H1 (cell line): ENCODE measurements around the gene NELFCD. TPM values are rescaled to one million over a fixed set of nuclear protein-coding genes. Genes with fewer than 3 reads are reported as not detected.

ENCODE experiments used
- CTCF ChIA-PET: fragments of 300-600 bp; sonication (Branson Sonifier 250); formaldehyde crosslinking; loops from one replicate; lab custom pipeline; 2021; ENCODE audit not compliant: partially characterized antibody; lab: Charles Lee
- POLR2A ChIA-PET: fragments of 300-600 bp; sonication (Branson Sonifier 250); formaldehyde crosslinking; loops from one replicate; lab custom pipeline; 2021; ENCODE audit warnings: inconsistent platforms; ENCODE audit not compliant: partially characterized antibody; lab: Charles Lee
- DNase-seq, 2 experiments: peaks; one replicate each; pipeline versions ENCODE4 v3.0.0 to v3.0.0-alpha.2; 2010 to 2022; ENCODE audit warnings: low spot score in 2 of 2, low read depth in 1 of 2, mixed read lengths in 1 of 2
- FAIRE-seq: peaks from 2 replicates; lab custom pipeline; 2011; peaks lifted over from hg19 to GRCh38; lab: Jason Lieb, UNC
- H2AFZ ChIP-seq: 2 replicates; pipeline ENCODE4 v1.8.1; 2012; ENCODE audit warnings: low read length, inconsistent platforms
- H2AK5ac ChIP-seq: 2 replicates; pipeline ENCODE4 v1.6.1; 2013; ENCODE audit warnings: low read depth, low read length
- H2BK120ac ChIP-seq: replicated peaks from 2 replicates; pipeline ENCODE3; 2013; ENCODE audit warnings: low read depth, low read length, inconsistent platforms
- H2BK12ac ChIP-seq: 2 replicates; pipeline ENCODE4 v1.6.1; 2013; ENCODE audit warnings: low read depth, low read length
- H2BK15ac ChIP-seq: 2 replicates; pipeline ENCODE4 v1.6.1; 2013; ENCODE audit warnings: low read length
- H2BK20ac ChIP-seq: 2 replicates; pipeline ENCODE4 v1.6.1; 2013; ENCODE audit warnings: low read length
- H2BK5ac ChIP-seq: 2 replicates; pipeline ENCODE4 v1.6.1; 2013; ENCODE audit warnings: low read depth, low read length
- H3K14ac ChIP-seq: 2 replicates; pipeline ENCODE4 v1.6.1; 2013; ENCODE audit warnings: inconsistent platforms; ENCODE audit not compliant: insufficient read length
- H3K18ac ChIP-seq: 2 replicates; pipeline ENCODE4 v1.6.1; 2013; ENCODE audit warnings: low read length; ENCODE audit errors: extremely low read depth
- H3K23ac ChIP-seq: 2 replicates; pipeline ENCODE4 v1.6.1; 2013; ENCODE audit warnings: inconsistent platforms; ENCODE audit not compliant: insufficient read length
- H3K23me2 ChIP-seq: 2 replicates; pipeline ENCODE4 v1.6.1; 2013; ENCODE audit warnings: low read depth, low read length
- H3K27ac ChIP-seq: 2 replicates; pipeline ENCODE4 v1.6.1; 2011; ENCODE audit warnings: low read depth, low read length, inconsistent platforms
- H3K27me3 ChIP-seq, 4 experiments: replicated peaks in 1 of 4; 1 replicate in 1 of 4; 2 replicates in 3 of 4; pipeline versions ENCODE4 v1.6.1 to v1.8.1; 2011 to 2013; ENCODE audit warnings: low read length in 3 of 4, mild to moderate bottlenecking in 3 of 4, inconsistent platforms in 2 of 4, mixed read lengths in 2 of 4, moderate library complexity in 1 of 4; ENCODE audit not compliant: control insufficient read depth in 3 of 4, insufficient read depth in 3 of 4; ENCODE audit errors: extremely low read depth in 1 of 4
- H3K36me3 ChIP-seq, 4 experiments: 2 replicates each; pipeline versions ENCODE4 v1.6.1 to v1.8.1; 2011 to 2013; ENCODE audit warnings: mild to moderate bottlenecking in 4 of 4, low read length in 3 of 4, moderate library complexity in 2 of 4, control low read depth in 1 of 4, inconsistent platforms in 1 of 4; ENCODE audit not compliant: insufficient read depth in 4 of 4, control insufficient read depth in 2 of 4
- H3K4ac ChIP-seq: replicated peaks from 2 replicates; pipeline ENCODE3; 2013; ENCODE audit warnings: low read length, low read depth, mixed read lengths, inconsistent platforms; ENCODE audit not compliant: insufficient read length
- H3K4me1 ChIP-seq, 4 experiments: replicated peaks in 1 of 4; 1 replicate in 1 of 4; 2 replicates in 3 of 4; pipeline versions ENCODE4 v1.6.1 to v1.8.1; 2011 to 2013; ENCODE audit warnings: low read length in 3 of 4, inconsistent platforms in 2 of 4, mixed read lengths in 1 of 4; ENCODE audit not compliant: insufficient read depth in 4 of 4, control insufficient read depth in 3 of 4
- H3K4me2 ChIP-seq, 2 experiments: 2 replicates each; pipeline versions ENCODE4 v1.6.1 to v1.8.1; 2011 to 2013; ENCODE audit warnings: low read depth in 2 of 2, low read length in 2 of 2, control low read depth in 1 of 2, inconsistent platforms in 1 of 2, mild to moderate bottlenecking in 1 of 2; ENCODE audit not compliant: insufficient read depth in 1 of 2
- H3K4me3 ChIP-seq, 4 experiments: fragments of 200-600, 300-600 bp in 1 of 4; sonication (generic), shearing (Covaris generic), sonication (Bioruptor Twin) in 1 of 4; 2 replicates each; pipeline versions ENCODE4 v1.5.1 to v1.8.1; 2011 to 2016; ENCODE audit warnings: low read length in 4 of 4, low read depth in 3 of 4, control low read depth in 2 of 4, inconsistent platforms in 2 of 4, mild to moderate bottlenecking in 2 of 4, mixed read lengths in 1 of 4, moderate library complexity in 1 of 4; ENCODE audit not compliant: insufficient read depth in 2 of 4; ENCODE audit errors: extremely low read depth in 1 of 4
- H3K56ac ChIP-seq: replicated peaks from 2 replicates; pipeline ENCODE3; 2013; ENCODE audit warnings: low read depth, mild to moderate bottlenecking, mixed read lengths, low read length, inconsistent platforms; ENCODE audit not compliant: insufficient read length
- H3K79me1 ChIP-seq: 2 replicates; pipeline ENCODE4 v1.6.1; 2013; ENCODE audit warnings: low read depth, low read length, control low read depth
- H3K79me2 ChIP-seq, 2 experiments: 2 replicates each; pipeline versions ENCODE4 v1.6.1 to v1.8.1; 2012 to 2013; ENCODE audit warnings: low read length in 2 of 2, mild to moderate bottlenecking in 2 of 2, inconsistent platforms in 1 of 2; ENCODE audit not compliant: insufficient read depth in 2 of 2, control insufficient read depth in 1 of 2
- H3K9ac ChIP-seq, 4 experiments: replicated peaks in 1 of 4; 1 replicate in 1 of 4; 2 replicates in 3 of 4; pipeline versions ENCODE4 v1.6.1 to v1.8.1; 2011 to 2013; ENCODE audit warnings: low read depth in 3 of 4, low read length in 3 of 4, control low read depth in 2 of 4, mild to moderate bottlenecking in 2 of 4, moderate library complexity in 2 of 4, inconsistent platforms in 1 of 4; ENCODE audit errors: extremely low read depth in 1 of 4
- H3K9me3 ChIP-seq, 2 experiments: 2 replicates each; pipeline versions ENCODE4 v1.6.1 to v1.8.1; 2012 to 2013; ENCODE audit warnings: mild to moderate bottlenecking in 2 of 2, moderate library complexity in 2 of 2, control low read depth in 1 of 2, inconsistent platforms in 1 of 2, low read depth in 1 of 2, low read length in 1 of 2, mixed read lengths in 1 of 2; ENCODE audit not compliant: insufficient read depth in 2 of 2
- H4K20me1 ChIP-seq, 2 experiments: replicated peaks in 1 of 2; 2 replicates each; pipeline versions ENCODE3 to v1.8.1; 2011 to 2013; ENCODE audit warnings: inconsistent platforms in 2 of 2, low read length in 2 of 2, mild to moderate bottlenecking in 1 of 2; ENCODE audit not compliant: insufficient read depth in 2 of 2, control insufficient read depth in 1 of 2
- H4K5ac ChIP-seq: 2 replicates; pipeline ENCODE4 v1.6.1; 2013; ENCODE audit warnings: low read length, low read depth, mixed read lengths, inconsistent platforms; ENCODE audit not compliant: insufficient read length
- H4K8ac ChIP-seq: 2 replicates; pipeline ENCODE4 v1.8.0; 2013; ENCODE audit warnings: mild to moderate bottlenecking, moderate library complexity, low read length, inconsistent platforms; ENCODE audit not compliant: insufficient read depth; ENCODE audit errors: extremely low read depth
- H4K91ac ChIP-seq: replicated peaks from 2 replicates; pipeline ENCODE3; 2013; ENCODE audit warnings: low read length, mixed read lengths, inconsistent platforms; ENCODE audit not compliant: insufficient read length
- BRCA1 ChIP-seq: IDR thresholded peaks from 2 replicates; pipeline ENCODE4 v1.6.1; 2012; ENCODE audit warnings: low read depth, low read length, improper control_type of control experiment
- HDAC2 ChIP-seq, 2 experiments: fragments of 300-600 bp in 1 of 2; sonication (generic) in 1 of 2; IDR thresholded peaks; 2 replicates each; pipeline ENCODE4 v1.6.1; 2011 to 2012; ENCODE audit warnings: low read depth in 2 of 2, low read length in 2 of 2, mild to moderate bottlenecking in 2 of 2, moderate library complexity in 2 of 2, borderline replicate concordance in 1 of 2, inconsistent platforms in 1 of 2
- KDM1A ChIP-seq: fragments of 200-600, 300-600 bp; sonication (generic); IDR thresholded peaks from 2 replicates; pipeline ENCODE4 v1.7.1; 2016; ENCODE audit warnings: mild to moderate bottlenecking, low read length, borderline replicate concordance
- POU5F1 ChIP-seq: IDR thresholded peaks from 2 replicates; pipeline ENCODE4 v1.6.1; 2011; ENCODE audit warnings: low read depth, mild to moderate bottlenecking, low read length, moderate library complexity
- RBBP5 ChIP-seq: IDR thresholded peaks from 2 replicates; pipeline ENCODE4 v1.7.1; 2012; ENCODE audit warnings: low read depth, mild to moderate bottlenecking, inconsistent platforms, low read length, moderate library complexity, borderline replicate concordance
- SAP30 ChIP-seq: fragments of 300-600 bp; sonication (generic); IDR thresholded peaks from 2 replicates; pipeline ENCODE4 v1.7.1; 2012; ENCODE audit warnings: low read length, moderate library complexity, mild to moderate bottlenecking, inconsistent platforms; ENCODE audit not compliant: insufficient read depth, insufficient replicate concordance
- WGBS, 2 experiments: shearing (Covaris generic) in 1 of 2; methylation state at CpG; one replicate each; pipeline versions ENCODE4 v1.1.6 to v1.1.7; 2013 to 2015; ENCODE audit warnings: low lambda C conversion rate in 2 of 2, mixed read lengths in 2 of 2, inconsistent platforms in 1 of 2, low coverage in 1 of 2, missing lambda C conversion rate in 1 of 2; ENCODE audit not compliant: insufficient replicate concordance in 2 of 2, insufficient coverage in 1 of 2, insufficient read length in 1 of 2; ENCODE audit errors: extremely low coverage in 1 of 2, missing lambda C conversion rate in 1 of 2; 5-methylcytosine and 5-hydroxymethylcytosine counted together
- polyA plus RNA-seq, 7 experiments: library from polyadenylated mRNA; depleted of rRNA in 3 of 7; stranded (reverse) in 5 of 7; unstranded in 2 of 7; fragments of >200 nt in 5 of 7; fragments of 200-250 nt in 2 of 7; gene quantifications; 1 replicate in 5 of 7; 2 replicates in 1 of 7; 4 replicates in 1 of 7; pipeline versions ENCODE4 v1.2.1 to v1.2.3, GENCODE V29; 2011 to 2013; ENCODE audit warnings: missing spikeins in 2 of 7, mixed read lengths in 2 of 7
- total RNA-seq: library from RNA; stranded (reverse); fragmentation: NEBNext Ultra II Directional; extraction: Animal tissue kit (Norgen Biotek cat#: 25700); gene quantifications from 2 replicates; pipeline ENCODE4 v1.2.1, GENCODE V29; 2021

NELFCD gene
- total and polyA plus RNA-seq, 2 of the 8 experiments (the other 6 are each of a cell fraction or from before 2014, with no cell fraction given): 35.5 to 59.6 TPM

- Histone ChIP-seq H3K4me1 (peaks cover 0 to 4% (median 0%) of the 10 kb centered on the region in 4 experiments; a peak in 1 of 7 replicates), H3K4ac (no peak overlapping the region), H3K79me2 (peaks cover 11 to 34% of the 10 kb centered on the region in 2 experiments; a peak in 3 of 4 replicates), H2AFZ (no peak overlapping the region), H2AK5ac (no peak overlapping the region), H3K9me3 (no peaks in the 10 kb centered on the region; a peak in 1 of 4 replicates), H3K27me3 (no peaks in the 10 kb centered on the region), H3K23ac (no peak overlapping the region), H3K23me2 (peaks cover 2% of the 10 kb centered on the region; the same call in 1 of the 2 replicates), H2BK20ac (no peak overlapping the region), H2BK5ac (no peak overlapping the region), H3K36me3 (no peaks in the 10 kb centered on the region), H3K79me1 (no peaks in the 10 kb centered on the region; the same call in 1 of the 2 replicates), H4K8ac (no peak overlapping the region), H3K4me2 (no peak overlapping the region; a peak in 1 of 4 replicates), H4K91ac (no peak overlapping the region), H4K5ac (no peak overlapping the region), H3K9ac (no peak overlapping the region), H3K18ac (no peak overlapping the region), H3K14ac (no peak overlapping the region), H4K20me1 (no peaks in the 10 kb centered on the region), H3K4me3 (no peak overlapping the region), H3K27ac (no peak overlapping the region), H2BK120ac (no peak overlapping the region), H2BK15ac (no peak overlapping the region), H2BK12ac (no peak overlapping the region), H3K56ac (no peak overlapping the region)
- WGBS, 2 experiments: 98% methylated on average over 3 of the region's 3 CpGs; no CpG with 5 or more reads in 1 of the 2 experiments
- FAIRE-seq (no peak), DNase-seq (no peak)
- ChIA-PET CTCF (interaction anchor here (1.1 to 1.4 kb wide), 3 partner anchors 10 to 164 kb away, joined by 3 read pairs; no protein-coding TSS in a partner anchor), POLR2A (interaction anchor here (2.1 to 2.4 kb wide), 2 partner anchors 10 to 12 kb away, joined by 5 to 9 read pairs; partner anchors contain the start of gene ATP5F1E)
- TF ChIP-seq SAP30 (no peak), POU5F1 (no peak), RBBP5 (no peak), KDM1A (no peak), HDAC2 (IDR thresholded peaks at IDR 0.05; ENCODE audit: borderline replicate concordance in 1 of 2, low read depth in 2 of 2, low read length in 2 of 2) (no peak), BRCA1 (no peak)
Observed at GRCh38 chr20:59043698-59044097, 62.6 kb downstream of the NELFCD start.
